ENCODE results near the gene CD180.

The CD180 gene

DNA sequence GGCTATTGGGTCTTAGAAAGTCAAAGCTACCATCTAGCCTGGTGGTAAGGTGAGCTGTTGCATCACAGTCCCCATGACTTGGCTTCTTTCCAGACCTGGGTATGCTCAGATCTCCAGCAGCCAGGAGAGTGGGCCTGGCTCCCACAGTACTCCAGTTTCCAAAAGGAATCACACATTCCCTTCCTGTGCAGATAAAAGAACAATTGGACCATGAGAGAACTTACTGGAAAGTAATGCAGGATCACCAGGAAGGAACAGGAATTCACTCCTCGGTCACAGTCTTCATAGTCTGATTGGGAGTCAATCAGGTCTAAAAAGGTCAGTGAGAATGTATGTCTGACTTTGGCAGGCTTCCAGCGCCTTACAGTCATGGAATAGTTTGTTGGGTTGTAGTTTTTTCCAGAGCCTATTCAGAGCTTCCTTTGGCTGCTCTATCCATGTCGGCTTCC, 47.8 kb upstream of the CD180 start:
- no peak overlapping the region for H2AFZ ChIP-seq (ENCODE audit: low read length)
- H3K79me2 ChIP-seq (ENCODE audit: insufficient read depth, low read length) = no peaks in the 10 kb centered on the region
- H3K9me2 ChIP-seq (ENCODE audit: low read depth, low read length) = no peaks in the 10 kb centered on the region
- no peaks in the 10 kb centered on the region for H4K20me1 ChIP-seq (ENCODE audit: insufficient read depth, low read length)
- no peaks in the 10 kb centered on the region for H3K27me3 ChIP-seq (ENCODE audit: insufficient read depth, low read length)
- no peaks in the 10 kb centered on the region for H3K36me3 ChIP-seq (ENCODE audit: insufficient read depth, low read length)
- no peaks in the 10 kb centered on the region for H3K4me1 ChIP-seq (ENCODE audit: insufficient read depth, low read length, severe bottlenecking)
- TF ChIP-seq EZH2 (IDR thresholded peaks at IDR 0.05; ENCODE audit: borderline replicate concordance, low read length) = no peak
- TF ChIP-seq, protein P1, sequence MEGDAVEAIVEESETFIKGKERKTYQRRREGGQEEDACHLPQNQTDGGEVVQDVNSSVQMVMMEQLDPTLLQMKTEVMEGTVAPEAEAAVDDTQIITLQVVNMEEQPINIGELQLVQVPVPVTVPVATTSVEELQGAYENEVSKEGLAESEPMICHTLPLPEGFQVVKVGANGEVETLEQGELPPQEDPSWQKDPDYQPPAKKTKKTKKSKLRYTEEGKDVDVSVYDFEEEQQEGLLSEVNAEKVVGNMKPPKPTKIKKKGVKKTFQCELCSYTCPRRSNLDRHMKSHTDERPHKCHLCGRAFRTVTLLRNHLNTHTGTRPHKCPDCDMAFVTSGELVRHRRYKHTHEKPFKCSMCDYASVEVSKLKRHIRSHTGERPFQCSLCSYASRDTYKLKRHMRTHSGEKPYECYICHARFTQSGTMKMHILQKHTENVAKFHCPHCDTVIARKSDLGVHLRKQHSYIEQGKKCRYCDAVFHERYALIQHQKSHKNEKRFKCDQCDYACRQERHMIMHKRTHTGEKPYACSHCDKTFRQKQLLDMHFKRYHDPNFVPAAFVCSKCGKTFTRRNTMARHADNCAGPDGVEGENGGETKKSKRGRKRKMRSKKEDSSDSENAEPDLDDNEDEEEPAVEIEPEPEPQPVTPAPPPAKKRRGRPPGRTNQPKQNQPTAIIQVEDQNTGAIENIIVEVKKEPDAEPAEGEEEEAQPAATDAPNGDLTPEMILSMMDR (IDR thresholded peaks at IDR 0.05; ENCODE audit: low read length) = no peak
- no peak overlapping the region for H3K4me2 ChIP-seq (ENCODE audit: low read length)
- no peak overlapping the region for H3K27ac ChIP-seq (ENCODE audit: low read depth, low read length, poor library complexity, severe bottlenecking)
- no peaks in the 10 kb centered on the region for H3F3A ChIP-seq (ENCODE audit: insufficient read depth, low read length)
- H3K4me3 ChIP-seq (ENCODE audit: low read depth, low read length, poor library complexity, severe bottlenecking) = no peak overlapping the region
- H3K9me3 ChIP-seq (ENCODE audit: low read length) = no peaks in the 10 kb centered on the region
- no peak overlapping the region for H3K9ac ChIP-seq (ENCODE audit: low read length)

DNA sequence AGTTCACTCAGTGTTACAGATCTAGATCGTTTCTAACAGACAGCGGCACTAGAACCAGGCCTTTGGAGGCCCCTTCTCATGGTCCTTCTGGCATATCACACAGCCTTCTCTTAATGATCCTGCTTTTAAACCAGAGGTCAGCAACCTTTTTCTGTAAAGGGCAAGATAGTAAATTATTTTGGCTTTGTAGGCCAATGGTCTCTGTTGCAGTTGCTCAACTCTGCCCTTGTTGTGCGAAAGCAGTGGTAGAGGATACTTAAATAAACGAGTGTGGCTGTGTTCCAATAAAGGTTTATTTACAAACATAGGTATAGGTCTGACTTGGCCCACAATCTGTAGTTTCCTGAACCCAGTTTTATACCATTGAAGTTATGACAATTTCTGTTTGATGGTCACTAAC, 47.3 kb upstream of the CD180 start:
- TF ChIP-seq, protein P1 (IDR thresholded peaks at IDR 0.05; ENCODE audit: low read length) = no peak
- no peak for TF ChIP-seq EZH2 (IDR thresholded peaks at IDR 0.05; ENCODE audit: borderline replicate concordance, low read length)
- no peaks in the 10 kb centered on the region for H3F3A ChIP-seq (ENCODE audit: insufficient read depth, low read length)
- no peak overlapping the region for H3K4me2 ChIP-seq (ENCODE audit: low read length)
- no peaks in the 10 kb centered on the region for H3K36me3 ChIP-seq (ENCODE audit: insufficient read depth, low read length)
- H3K27ac ChIP-seq (ENCODE audit: low read depth, low read length, poor library complexity, severe bottlenecking) = no peak overlapping the region
- no peaks in the 10 kb centered on the region for H3K9me2 ChIP-seq (ENCODE audit: low read depth, low read length)
- H3K4me3 ChIP-seq (ENCODE audit: low read depth, low read length, poor library complexity, severe bottlenecking) = no peak overlapping the region
- H3K4me1 ChIP-seq (ENCODE audit: insufficient read depth, low read length, severe bottlenecking) = no peaks in the 10 kb centered on the region
- no peaks in the 10 kb centered on the region for H3K27me3 ChIP-seq (ENCODE audit: insufficient read depth, low read length)
- no peak overlapping the region for H3K9ac ChIP-seq (ENCODE audit: low read length)
- H4K20me1 ChIP-seq (ENCODE audit: insufficient read depth, low read length) = no peaks in the 10 kb centered on the region
- H3K79me2 ChIP-seq (ENCODE audit: insufficient read depth, low read length) = no peaks in the 10 kb centered on the region
- H3K9me3 ChIP-seq (ENCODE audit: low read length) = no peaks in the 10 kb centered on the region
- no peak overlapping the region for H2AFZ ChIP-seq (ENCODE audit: low read length)

DNA sequence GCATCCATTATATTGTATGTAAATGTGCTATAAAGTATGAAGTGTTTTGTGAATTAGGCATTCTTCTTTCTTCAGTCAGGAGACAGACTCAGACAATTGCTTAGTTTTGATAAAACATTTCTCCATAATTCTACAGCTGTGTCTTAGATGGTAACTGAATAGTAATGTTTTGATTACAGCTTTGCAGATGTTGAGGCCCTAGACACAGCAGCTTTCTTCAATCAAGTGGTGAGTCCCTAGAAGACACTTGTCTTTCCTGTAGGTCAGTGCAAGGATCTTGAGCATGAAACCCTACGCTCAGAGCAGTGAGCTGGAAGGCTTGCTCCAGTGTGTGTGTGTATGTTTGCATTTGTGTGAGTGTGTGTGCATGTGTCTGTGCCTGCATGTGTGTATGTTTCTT, 46.8 kb upstream of the CD180 start:
- Histone ChIP-seq H3K9me3 (ENCODE audit: low read length) (no peaks in the 10 kb centered on the region), H3K27ac (ENCODE audit: low read depth, low read length, poor library complexity, severe bottlenecking) (no peak overlapping the region), H3K4me3 (ENCODE audit: low read depth, low read length, poor library complexity, severe bottlenecking) (no peak overlapping the region), H3K4me2 (ENCODE audit: low read length) (no peak overlapping the region), H3K9ac (ENCODE audit: low read length) (no peak overlapping the region), H3K4me1 (ENCODE audit: insufficient read depth, low read length, severe bottlenecking) (no peaks in the 10 kb centered on the region), H3F3A (ENCODE audit: insufficient read depth, low read length) (no peaks in the 10 kb centered on the region), H3K27me3 (ENCODE audit: insufficient read depth, low read length) (no peaks in the 10 kb centered on the region), H4K20me1 (ENCODE audit: insufficient read depth, low read length) (no peaks in the 10 kb centered on the region), H3K9me2 (ENCODE audit: low read depth, low read length) (no peaks in the 10 kb centered on the region), H2AFZ (ENCODE audit: low read length) (no peak overlapping the region), H3K79me2 (ENCODE audit: insufficient read depth, low read length) (no peaks in the 10 kb centered on the region), H3K36me3 (ENCODE audit: insufficient read depth, low read length) (no peaks in the 10 kb centered on the region)
- TF ChIP-seq EZH2 (IDR thresholded peaks at IDR 0.05; ENCODE audit: borderline replicate concordance, low read length) = no peak
- TF ChIP-seq, protein P1 (IDR thresholded peaks at IDR 0.05; ENCODE audit: low read length) = no peak
